GM12872 (cell line): Measurements from ENCODE around the gene BZW2.

Source experiments
- CTCF ChIP-seq: IDR thresholded peaks from 3 replicates; pipeline ENCODE4 v1.5.1; 2011; ENCODE audit warnings: low read depth, mild to moderate bottlenecking, low read length, moderate library complexity; ENCODE audit not compliant: insufficient read depth

BZW2 gene

GRCh38 chr7:16743236-16743635 lies 97.3 kb downstream of the BZW2 start:
- no peak for TF ChIP-seq CTCF

- no peak for TF ChIP-seq CTCF
Observed at GRCh38 chr7:16744518-16745250, 98.7 kb downstream of the BZW2 start.

GRCh38 chr7:16745645-16746044 lies 99.7 kb downstream of the BZW2 start:
- TF ChIP-seq CTCF, result no peak

- no peak for TF ChIP-seq CTCF
Observed at GRCh38 chr7:16747102-16747501, 101.1 kb downstream of the BZW2 start.

- TF ChIP-seq CTCF, result no peak
Observed at GRCh38 chr7:16753102-16753931, 107.3 kb downstream of the BZW2 start, which contains the start of gene TSPAN13. Gene TSPAN13, plus strand, starts transcription at chr7:16753755. Its CDS starts 213 bp downstream, at chr7:16753968.

- TF ChIP-seq CTCF, result no peak
Observed at GRCh38 chr7:16753932-16754855, 108.2 kb downstream of the BZW2 start.
